Esophagus muscularis mucosa (tissue), 4 donors: ENCODE measurements around the gene HOXD8. TPM values are rescaled to one million over a fixed set of nuclear protein-coding genes. Genes with fewer than 3 reads are reported as not detected.

Experiments used
- DNase-seq: peaks from one replicate; pipeline ENCODE4 v3.0.0-alpha.2; 2017; ENCODE audit errors: extremely low spot score
- H3K27ac ChIP-seq, 4 donors: fragments of 200-600 bp; sonication (generic); replicated peaks in 1 of 4; 1 replicate in 3 of 4; 2 replicates in 1 of 4; pipeline ENCODE4 v1.5.1; 2016 to 2019; ENCODE audit warnings: mild to moderate bottlenecking in 1 of 4
- H3K27me3 ChIP-seq, 4 donors: fragments of 200-600 bp; sonication (generic); one replicate each; pipeline versions ENCODE4 v1.5.1 to v1.6.0; 2016 to 2019
- H3K36me3 ChIP-seq, 4 donors: fragments of 200-600 bp; sonication (generic); one replicate each; pipeline ENCODE4 v1.5.1; 2016 to 2019
- H3K4me1 ChIP-seq, 4 donors: fragments of 200-600 bp; sonication (generic); one replicate each; pipeline ENCODE4 v1.5.1; 2016 to 2019
- H3K4me3 ChIP-seq, 4 donors: fragments of 200-600 bp; sonication (generic); 1 replicate in 2 of 4; 2 replicates in 2 of 4; pipeline ENCODE4 v1.5.1; 2016 to 2019; ENCODE audit warnings: mild to moderate bottlenecking in 4 of 4, moderate library complexity in 1 of 4
- H3K9me3 ChIP-seq, 4 donors: fragments of 200-600 bp; sonication (generic); 1 replicate in 3 of 4; 2 replicates in 1 of 4; pipeline ENCODE4 v1.5.1; 2016 to 2019
- EP300 ChIP-seq: sonication (generic); formaldehyde crosslinking; IDR thresholded peaks from one replicate; pipeline ENCODE4 v1.6.1; 2017; ENCODE audit warnings: antibody characterized with exemption
- POLR2A ChIP-seq: fragments of 450-650 bp; IDR thresholded peaks from one replicate; pipeline ENCODE4 v1.6.1; 2017; ENCODE audit warnings: antibody characterized with exemption, moderate library complexity, mild to moderate bottlenecking, low read depth
- POLR2AphosphoS5 ChIP-seq, 2 donors: sonication (generic); formaldehyde crosslinking; IDR thresholded peaks; one replicate each; pipeline ENCODE4 v1.6.1; 2017; ENCODE audit warnings: antibody characterized with exemption in 2 of 2
- WGBS: methylation state at CpG from one replicate; pipeline ENCODE4 v1.1.5; 2018; 5-methylcytosine and 5-hydroxymethylcytosine counted together
- intact Hi-C: fragments of 100-400 bp; cut with DNase I; formaldehyde crosslinking; loops from one replicate; pipeline ENCODE4 v1.15.1; 2023
- total RNA-seq, 4 donors: library from RNA; depleted of rRNA; stranded (reverse); fragments of >200 nt; gene quantifications; one replicate each; pipeline versions ENCODE4 v1.1.0 to v1.2.1, GENCODE V29; 2016
- TF ChIP-seq, protein P1 (sequence below), 3 experiments: fragments of 200-600 bp in 2 of 3; fragments of 450-650 bp in 1 of 3; sonication (generic) in 2 of 3; IDR thresholded peaks; one replicate each; pipeline ENCODE4 v1.5.1; 2017 to 2019; ENCODE audit warnings: antibody characterized with exemption in 3 of 3, mild to moderate bottlenecking in 2 of 3, moderate library complexity in 1 of 3

Gene HOXD8
- total RNA-seq, 4 donors from 2014 or later = 3.7 to 4.8 (median 4.3) TPM

DNA sequence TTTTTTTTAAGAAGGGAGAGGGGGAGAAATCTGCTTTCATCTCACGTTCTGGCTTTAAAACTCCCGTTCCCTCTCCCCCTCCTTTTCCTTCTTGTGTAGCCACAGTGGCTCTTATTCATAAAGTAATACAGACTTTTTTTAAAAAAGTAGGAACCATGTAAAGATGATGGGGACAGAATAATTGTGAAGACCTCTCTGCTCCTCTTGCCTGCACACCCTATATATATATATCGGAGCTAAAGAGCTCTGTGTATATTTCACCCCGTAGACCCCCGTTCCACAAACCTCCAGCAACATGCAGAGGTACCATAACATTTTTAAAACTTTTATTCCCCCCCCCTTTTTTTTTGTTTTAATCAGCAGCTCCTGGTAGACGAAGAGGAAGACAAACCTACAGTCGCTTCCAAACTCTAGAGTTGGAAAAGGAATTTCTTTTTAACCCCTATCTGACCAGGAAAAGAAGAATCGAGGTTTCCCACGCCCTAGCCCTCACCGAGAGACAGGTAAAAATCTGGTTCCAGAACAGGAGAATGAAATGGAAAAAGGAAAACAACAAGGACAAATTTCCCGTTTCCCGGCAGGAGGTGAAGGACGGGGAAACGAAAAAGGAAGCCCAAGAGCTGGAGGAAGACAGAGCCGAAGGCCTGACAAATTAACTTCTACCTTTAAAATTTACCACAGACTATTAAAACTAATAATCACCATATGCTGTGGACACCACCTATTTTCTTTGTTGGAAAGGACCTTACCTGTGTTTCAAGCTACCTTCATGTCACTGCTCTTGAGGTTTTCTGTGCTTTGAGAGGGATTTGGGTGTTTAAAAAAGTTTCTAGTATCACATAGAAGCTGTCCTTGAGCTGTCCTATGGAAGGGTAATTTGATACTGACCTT is 1.7 kb downstream of the HOXD8 start:
- Histone ChIP-seq H3K27me3 (peaks cover 1 to 100% (median 75%) of the 10 kb centered on the region in 4 donors), H3K36me3 (no peaks in the 10 kb centered on the region), H3K4me1 (peaks cover 14 to 52% (median 29%) of the 10 kb centered on the region in 4 donors), H3K27ac (peak overlapping the region; percentile 56 to 78 (median 71)), H3K9me3 (no peaks in the 10 kb centered on the region), H3K4me3 (peak overlapping the region; percentile 52 to 61 (median 53))
- intact Hi-C loops = no loop called here
- TF ChIP-seq, protein P1, sequence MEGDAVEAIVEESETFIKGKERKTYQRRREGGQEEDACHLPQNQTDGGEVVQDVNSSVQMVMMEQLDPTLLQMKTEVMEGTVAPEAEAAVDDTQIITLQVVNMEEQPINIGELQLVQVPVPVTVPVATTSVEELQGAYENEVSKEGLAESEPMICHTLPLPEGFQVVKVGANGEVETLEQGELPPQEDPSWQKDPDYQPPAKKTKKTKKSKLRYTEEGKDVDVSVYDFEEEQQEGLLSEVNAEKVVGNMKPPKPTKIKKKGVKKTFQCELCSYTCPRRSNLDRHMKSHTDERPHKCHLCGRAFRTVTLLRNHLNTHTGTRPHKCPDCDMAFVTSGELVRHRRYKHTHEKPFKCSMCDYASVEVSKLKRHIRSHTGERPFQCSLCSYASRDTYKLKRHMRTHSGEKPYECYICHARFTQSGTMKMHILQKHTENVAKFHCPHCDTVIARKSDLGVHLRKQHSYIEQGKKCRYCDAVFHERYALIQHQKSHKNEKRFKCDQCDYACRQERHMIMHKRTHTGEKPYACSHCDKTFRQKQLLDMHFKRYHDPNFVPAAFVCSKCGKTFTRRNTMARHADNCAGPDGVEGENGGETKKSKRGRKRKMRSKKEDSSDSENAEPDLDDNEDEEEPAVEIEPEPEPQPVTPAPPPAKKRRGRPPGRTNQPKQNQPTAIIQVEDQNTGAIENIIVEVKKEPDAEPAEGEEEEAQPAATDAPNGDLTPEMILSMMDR (IDR thresholded peaks at IDR 0.05) = no peak
- TF ChIP-seq POLR2A = no peak
- no peak for TF ChIP-seq POLR2AphosphoS5 (IDR thresholded peaks at IDR 0.05)
- TF ChIP-seq EP300 = no peak
- 19% methylated on average over 15 of the region's 15 CpGs for WGBS
- DNase-seq = no peak

DNA sequence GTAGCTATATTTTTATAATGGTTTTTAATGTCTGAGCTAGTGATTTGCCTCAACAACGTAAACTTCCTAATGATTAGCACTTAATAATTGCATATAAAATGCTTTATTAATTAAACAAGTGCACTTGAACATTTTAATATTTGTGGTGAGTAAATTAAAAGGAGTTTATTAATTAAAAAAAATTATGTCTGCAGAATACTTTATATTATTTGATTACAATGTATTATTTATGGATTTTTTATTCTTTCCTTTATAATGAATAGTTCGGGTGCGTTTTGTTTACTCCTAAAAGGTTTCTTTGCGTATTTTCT is 2.3 kb downstream of the HOXD8 start:
- Histone ChIP-seq H3K27ac (peak overlapping the region in 2 of 4 donors; percentile 56 to 78), H3K4me1 (peaks cover 18 to 57% (median 35%) of the 10 kb centered on the region in 4 donors), H3K36me3 (no peaks in the 10 kb centered on the region), H3K9me3 (no peaks in the 10 kb centered on the region), H3K27me3 (peaks cover 6 to 100% (median 77%) of the 10 kb centered on the region in 4 donors), H3K4me3 (peak overlapping the region in 3 of 4 donors; percentile 6 to 61 (median 54))
- TF ChIP-seq, protein P1 (IDR thresholded peaks at IDR 0.05) = no peak
- TF ChIP-seq EP300 (no peak), POLR2AphosphoS5 (IDR thresholded peaks at IDR 0.05) (no peak), POLR2A (no peak)
- intact Hi-C loops = no loop called here
- no peak for DNase-seq
- WGBS = 31% methylated on average over 4 of the region's 4 CpGs

DNA sequence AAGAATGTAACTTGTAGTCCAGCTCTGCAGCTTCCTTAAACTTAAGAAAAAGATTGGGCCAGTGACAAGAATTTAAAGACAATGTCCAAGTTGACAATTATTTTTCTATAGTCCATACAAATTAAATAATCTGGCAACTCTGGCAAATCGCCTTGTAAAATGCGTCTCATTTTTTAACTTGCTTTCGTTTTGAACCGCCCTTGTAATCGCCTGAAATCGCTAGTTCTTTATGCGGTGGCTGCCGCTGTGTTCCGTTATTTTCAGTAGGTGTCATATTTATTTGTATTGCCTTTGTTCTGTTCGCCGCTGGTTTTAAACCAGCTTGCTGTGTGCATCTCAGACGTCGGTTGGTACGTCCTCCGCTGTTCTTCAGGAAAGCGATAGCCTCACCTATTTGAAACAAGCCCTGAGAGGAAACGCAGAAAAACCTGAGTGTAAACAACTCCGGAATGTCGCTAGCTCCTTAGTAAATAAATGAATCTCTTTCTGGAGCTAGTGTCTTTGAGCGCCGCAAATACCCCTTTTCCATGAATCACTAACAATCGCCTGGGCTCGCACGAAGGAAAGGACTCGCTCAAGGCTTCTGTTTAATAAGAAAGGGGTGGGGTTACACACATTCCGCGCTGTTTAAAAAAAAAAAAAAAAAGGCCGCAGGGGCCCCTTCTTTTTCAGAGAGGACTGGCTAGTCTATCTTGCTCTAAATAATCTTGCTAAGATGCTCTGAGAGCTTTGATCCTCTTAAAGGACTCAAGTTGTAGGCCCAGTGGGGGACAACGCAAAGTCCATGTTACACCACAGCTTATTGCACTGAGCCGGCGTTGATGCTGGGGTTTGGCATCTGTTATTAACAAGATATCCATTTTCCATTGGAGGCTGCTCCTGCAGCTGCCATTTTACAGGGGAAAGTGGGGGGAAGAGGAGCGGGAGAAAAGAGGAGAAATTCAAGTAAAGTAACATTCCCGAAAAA is 3.0 kb downstream of the HOXD8 start:
- DNase-seq = no peak
- Histone ChIP-seq H3K4me1 (peaks cover 19 to 56% (median 35%) of the 10 kb centered on the region in 4 donors), H3K36me3 (no peaks in the 10 kb centered on the region), H3K27ac (no peak overlapping the region), H3K4me3 (peak overlapping the region; percentile 6 to 61 (median 32)), H3K27me3 (peaks cover 6 to 100% (median 83%) of the 10 kb centered on the region in 4 donors), H3K9me3 (no peaks in the 10 kb centered on the region)
- 19% methylated on average over 33 of the region's 33 CpGs for WGBS
- intact Hi-C loops = no loop called here
- TF ChIP-seq EP300 (no peak), POLR2A (no peak), POLR2AphosphoS5 (IDR thresholded peaks at IDR 0.05) (no peak)
- TF ChIP-seq, protein P1 (IDR thresholded peaks at IDR 0.05) = no peak

DNA sequence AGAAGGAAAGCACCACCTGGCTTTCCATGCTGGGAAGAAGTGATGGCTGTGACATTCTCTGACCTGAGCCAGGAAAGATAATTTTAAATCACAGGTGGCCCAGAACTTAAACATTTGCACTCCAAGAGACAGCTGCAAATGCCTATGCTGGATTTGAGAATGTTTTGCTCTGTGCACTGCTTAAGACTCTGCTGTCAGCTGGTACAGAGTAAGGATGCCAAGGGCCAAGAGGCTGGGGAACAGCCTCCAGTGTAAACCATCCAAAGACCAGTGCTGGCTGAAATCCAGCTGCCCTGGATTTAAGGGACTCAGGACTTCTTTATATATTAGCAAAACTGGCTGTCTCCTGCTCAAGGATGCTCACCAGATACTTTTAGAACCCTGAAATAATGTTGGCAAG is 3.9 kb downstream of the HOXD8 start:
- Histone ChIP-seq H3K36me3 (no peaks in the 10 kb centered on the region), H3K4me1 (peaks cover 19 to 53% (median 35%) of the 10 kb centered on the region in 4 donors), H3K9me3 (no peaks in the 10 kb centered on the region), H3K27ac (no peak overlapping the region), H3K27me3 (peaks cover 7 to 100% (median 83%) of the 10 kb centered on the region in 4 donors), H3K4me3 (no peak overlapping the region)
- TF ChIP-seq, protein P1 (IDR thresholded peaks at IDR 0.05) = no peak
- TF ChIP-seq EP300 (no peak), POLR2AphosphoS5 (IDR thresholded peaks at IDR 0.05) (no peak), POLR2A (no peak)
- intact Hi-C loops = no loop called here
- no peak for DNase-seq
